ENCODE measurements around the gene ANKRD37.

Gene ANKRD37

DNA sequence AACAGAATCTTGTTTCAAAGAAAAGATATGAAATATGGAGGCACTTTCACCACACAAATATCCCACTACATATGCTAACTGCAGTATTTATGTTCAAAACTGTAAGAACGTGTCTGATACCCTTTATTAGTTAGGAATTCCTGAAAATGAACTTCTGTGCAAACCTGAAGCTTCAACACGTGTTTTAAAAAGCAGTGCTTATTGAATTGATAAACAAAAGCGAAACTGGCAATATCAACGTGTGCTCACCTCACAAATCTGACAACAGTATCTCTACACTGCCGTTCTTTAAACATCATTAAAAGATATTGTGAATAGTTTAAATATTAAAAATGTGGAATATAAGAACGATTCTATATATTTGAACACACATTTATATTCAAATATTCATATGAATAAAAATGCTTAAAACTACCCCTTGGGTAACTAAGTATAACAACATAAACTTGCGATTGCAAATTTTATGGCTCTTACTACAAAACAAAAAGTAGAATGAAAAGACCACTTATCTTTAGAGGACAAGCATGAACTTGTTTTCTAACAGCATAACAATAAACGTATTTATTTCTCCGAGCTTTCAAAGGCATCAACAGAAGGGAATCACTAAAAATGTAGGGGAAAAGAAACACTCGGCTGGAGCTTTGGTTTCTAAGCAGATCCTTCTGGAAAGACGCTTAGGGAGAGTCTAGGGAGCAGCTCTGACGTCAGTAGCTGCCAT lies 1.2 kb upstream of the ANKRD37 start, which contains the start of gene LRP2BP:
Gene LRP2BP (minus strand): TSS at position 687 of the 718 bp plus-strand sequence. CDS start 17,738 bp downstream, outside the sequence.
- TF ChIP-seq GLIS3 (CRISPR knock-in tag; IDR thresholded peaks at IDR 0.05) (no peak), ZNF70 (CRISPR knock-in tag; IDR thresholded peaks at IDR 0.05) (no peak), PPARA (CRISPR knock-in tag; IDR thresholded peaks at IDR 0.05; ENCODE audit: borderline replicate concordance) (no peak), ZFP3 (CRISPR knock-in tag; IDR thresholded peaks at IDR 0.05) (no peak), ESRRG (CRISPR knock-in tag; IDR thresholded peaks at IDR 0.05) (no peak), BACH2 (CRISPR knock-in tag; IDR thresholded peaks at IDR 0.05; ENCODE audit: borderline replicate concordance) (no peak)
- TF ChIP-seq, protein P1, sequence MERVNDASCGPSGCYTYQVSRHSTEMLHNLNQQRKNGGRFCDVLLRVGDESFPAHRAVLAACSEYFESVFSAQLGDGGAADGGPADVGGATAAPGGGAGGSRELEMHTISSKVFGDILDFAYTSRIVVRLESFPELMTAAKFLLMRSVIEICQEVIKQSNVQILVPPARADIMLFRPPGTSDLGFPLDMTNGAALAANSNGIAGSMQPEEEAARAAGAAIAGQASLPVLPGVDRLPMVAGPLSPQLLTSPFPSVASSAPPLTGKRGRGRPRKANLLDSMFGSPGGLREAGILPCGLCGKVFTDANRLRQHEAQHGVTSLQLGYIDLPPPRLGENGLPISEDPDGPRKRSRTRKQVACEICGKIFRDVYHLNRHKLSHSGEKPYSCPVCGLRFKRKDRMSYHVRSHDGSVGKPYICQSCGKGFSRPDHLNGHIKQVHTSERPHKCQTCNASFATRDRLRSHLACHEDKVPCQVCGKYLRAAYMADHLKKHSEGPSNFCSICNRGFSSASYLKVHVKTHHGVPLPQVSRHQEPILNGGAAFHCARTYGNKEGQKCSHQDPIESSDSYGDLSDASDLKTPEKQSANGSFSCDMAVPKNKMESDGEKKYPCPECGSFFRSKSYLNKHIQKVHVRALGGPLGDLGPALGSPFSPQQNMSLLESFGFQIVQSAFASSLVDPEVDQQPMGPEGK (CRISPR knock-in tag; IDR thresholded peaks at IDR 0.05; ENCODE audit: borderline replicate concordance) = no peak
- TF ChIP-seq, protein P2, sequence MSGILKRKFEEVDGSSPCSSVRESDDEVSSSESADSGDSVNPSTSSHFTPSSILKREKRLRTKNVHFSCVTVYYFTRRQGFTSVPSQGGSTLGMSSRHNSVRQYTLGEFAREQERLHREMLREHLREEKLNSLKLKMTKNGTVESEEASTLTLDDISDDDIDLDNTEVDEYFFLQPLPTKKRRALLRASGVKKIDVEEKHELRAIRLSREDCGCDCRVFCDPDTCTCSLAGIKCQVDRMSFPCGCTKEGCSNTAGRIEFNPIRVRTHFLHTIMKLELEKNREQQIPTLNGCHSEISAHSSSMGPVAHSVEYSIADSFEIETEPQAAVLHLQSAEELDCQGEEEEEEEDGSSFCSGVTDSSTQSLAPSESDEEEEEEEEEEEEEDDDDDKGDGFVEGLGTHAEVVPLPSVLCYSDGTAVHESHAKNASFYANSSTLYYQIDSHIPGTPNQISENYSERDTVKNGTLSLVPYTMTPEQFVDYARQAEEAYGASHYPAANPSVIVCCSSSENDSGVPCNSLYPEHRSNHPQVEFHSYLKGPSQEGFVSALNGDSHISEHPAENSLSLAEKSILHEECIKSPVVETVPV (CRISPR knock-in tag; IDR thresholded peaks at IDR 0.05) = peak; percentile 39; the same call in 1 of the 2 replicates
- no peak for ATAC-seq

- ATAC-seq = peak; percentile 91
- TF ChIP-seq CSDC2 (CRISPR knock-in tag; IDR thresholded peaks at IDR 0.05) (0 out of 2 replicates have a peak, but pooled peaks have one; percentile 52), ARNTL (CRISPR knock-in tag; IDR thresholded peaks at IDR 0.05; ENCODE audit: borderline replicate concordance, low read depth) (no peak), POU6F1 (CRISPR knock-in tag; IDR thresholded peaks at IDR 0.05; ENCODE audit: borderline replicate concordance, low read depth) (peak; percentile 77; the same call in 1 of the 2 replicates), GLIS3 (CRISPR knock-in tag; IDR thresholded peaks at IDR 0.05) (peak; percentile 7; the same call in 1 of the 2 replicates), ZNF70 (CRISPR knock-in tag; IDR thresholded peaks at IDR 0.05) (no peak), ZNF565 (CRISPR knock-in tag; conservative IDR thresholded peaks at IDR 0.05; ENCODE audit: low read depth) (0 out of 2 replicates have a peak, but pooled peaks have one; percentile 36), SNAI2 (CRISPR knock-in tag; IDR thresholded peaks at IDR 0.05) (0 out of 2 replicates have a peak, but pooled peaks have one; percentile 77), ZFP3 (CRISPR knock-in tag; IDR thresholded peaks at IDR 0.05) (peak; percentile 81)
- TF ChIP-seq, protein P3, sequence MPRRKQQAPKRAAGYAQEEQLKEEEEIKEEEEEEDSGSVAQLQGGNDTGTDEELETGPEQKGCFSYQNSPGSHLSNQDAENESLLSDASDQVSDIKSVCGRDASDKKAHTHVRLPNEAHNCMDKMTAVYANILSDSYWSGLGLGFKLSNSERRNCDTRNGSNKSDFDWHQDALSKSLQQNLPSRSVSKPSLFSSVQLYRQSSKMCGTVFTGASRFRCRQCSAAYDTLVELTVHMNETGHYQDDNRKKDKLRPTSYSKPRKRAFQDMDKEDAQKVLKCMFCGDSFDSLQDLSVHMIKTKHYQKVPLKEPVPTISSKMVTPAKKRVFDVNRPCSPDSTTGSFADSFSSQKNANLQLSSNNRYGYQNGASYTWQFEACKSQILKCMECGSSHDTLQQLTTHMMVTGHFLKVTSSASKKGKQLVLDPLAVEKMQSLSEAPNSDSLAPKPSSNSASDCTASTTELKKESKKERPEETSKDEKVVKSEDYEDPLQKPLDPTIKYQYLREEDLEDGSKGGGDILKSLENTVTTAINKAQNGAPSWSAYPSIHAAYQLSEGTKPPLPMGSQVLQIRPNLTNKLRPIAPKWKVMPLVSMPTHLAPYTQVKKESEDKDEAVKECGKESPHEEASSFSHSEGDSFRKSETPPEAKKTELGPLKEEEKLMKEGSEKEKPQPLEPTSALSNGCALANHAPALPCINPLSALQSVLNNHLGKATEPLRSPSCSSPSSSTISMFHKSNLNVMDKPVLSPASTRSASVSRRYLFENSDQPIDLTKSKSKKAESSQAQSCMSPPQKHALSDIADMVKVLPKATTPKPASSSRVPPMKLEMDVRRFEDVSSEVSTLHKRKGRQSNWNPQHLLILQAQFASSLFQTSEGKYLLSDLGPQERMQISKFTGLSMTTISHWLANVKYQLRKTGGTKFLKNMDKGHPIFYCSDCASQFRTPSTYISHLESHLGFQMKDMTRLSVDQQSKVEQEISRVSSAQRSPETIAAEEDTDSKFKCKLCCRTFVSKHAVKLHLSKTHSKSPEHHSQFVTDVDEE (CRISPR knock-in tag; IDR thresholded peaks at IDR 0.05) = peak; percentile 83
- TF ChIP-seq, protein P2 (CRISPR knock-in tag; IDR thresholded peaks at IDR 0.05) = no peak
Measured at GRCh38 chr4:185395956-185396723, 501 bp upstream of the ANKRD37 start.

DNA sequence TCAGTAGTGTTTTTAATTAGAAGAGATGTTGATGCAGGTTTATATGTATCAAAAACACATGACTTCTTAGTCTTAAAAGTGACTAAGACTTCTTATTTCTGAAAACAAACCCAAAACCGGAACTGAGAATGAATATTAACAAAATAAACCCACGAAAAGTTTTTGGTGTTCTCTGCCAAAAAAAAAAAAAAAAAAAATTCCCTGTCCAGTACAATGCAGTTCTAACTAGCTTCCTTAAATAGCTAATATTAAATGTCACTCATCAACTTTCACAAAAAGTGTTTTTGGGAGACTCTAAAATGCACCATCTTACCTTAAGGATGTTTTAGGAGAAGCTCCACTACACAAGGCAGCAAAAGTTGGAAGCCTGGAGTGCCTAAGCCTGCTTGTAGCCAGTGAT lies 2.0 kb downstream of the ANKRD37 start:
- no peak for ATAC-seq
- TF ChIP-seq BACH2 (CRISPR knock-in tag; IDR thresholded peaks at IDR 0.05; ENCODE audit: borderline replicate concordance) (no peak), SNAI2 (CRISPR knock-in tag; IDR thresholded peaks at IDR 0.05) (no peak), RARB (CRISPR knock-in tag; IDR thresholded peaks at IDR 0.05) (no peak), GLIS3 (CRISPR knock-in tag; IDR thresholded peaks at IDR 0.05) (no peak), ZC3H10 (CRISPR knock-in tag; IDR thresholded peaks at IDR 0.05) (no peak), ZNF565 (CRISPR knock-in tag; conservative IDR thresholded peaks at IDR 0.05; ENCODE audit: low read depth) (no peak), ZFP3 (CRISPR knock-in tag; IDR thresholded peaks at IDR 0.05) (no peak), ZNF8 (CRISPR knock-in tag; IDR thresholded peaks at IDR 0.05) (no peak), PPARA (CRISPR knock-in tag; IDR thresholded peaks at IDR 0.05; ENCODE audit: borderline replicate concordance) (no peak), ARNTL (CRISPR knock-in tag; IDR thresholded peaks at IDR 0.05; ENCODE audit: borderline replicate concordance, low read depth) (no peak), ZNF70 (CRISPR knock-in tag; IDR thresholded peaks at IDR 0.05) (no peak), TOX (CRISPR knock-in tag; IDR thresholded peaks at IDR 0.05; ENCODE audit: borderline replicate concordance) (no peak), ESRRG (CRISPR knock-in tag; IDR thresholded peaks at IDR 0.05) (no peak), CSDC2 (CRISPR knock-in tag; IDR thresholded peaks at IDR 0.05) (no peak)
- TF ChIP-seq, protein P2 (CRISPR knock-in tag; IDR thresholded peaks at IDR 0.05) = no peak
- TF ChIP-seq, protein P4, sequence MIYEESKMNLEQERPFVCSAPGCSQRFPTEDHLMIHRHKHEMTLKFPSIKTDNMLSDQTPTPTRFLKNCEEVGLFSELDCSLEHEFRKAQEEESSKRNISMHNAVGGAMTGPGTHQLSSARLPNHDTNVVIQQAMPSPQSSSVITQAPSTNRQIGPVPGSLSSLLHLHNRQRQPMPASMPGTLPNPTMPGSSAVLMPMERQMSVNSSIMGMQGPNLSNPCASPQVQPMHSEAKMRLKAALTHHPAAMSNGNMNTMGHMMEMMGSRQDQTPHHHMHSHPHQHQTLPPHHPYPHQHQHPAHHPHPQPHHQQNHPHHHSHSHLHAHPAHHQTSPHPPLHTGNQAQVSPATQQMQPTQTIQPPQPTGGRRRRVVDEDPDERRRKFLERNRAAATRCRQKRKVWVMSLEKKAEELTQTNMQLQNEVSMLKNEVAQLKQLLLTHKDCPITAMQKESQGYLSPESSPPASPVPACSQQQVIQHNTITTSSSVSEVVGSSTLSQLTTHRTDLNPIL (CRISPR knock-in tag; IDR thresholded peaks at IDR 0.05; ENCODE audit: low read depth) = no peak
